ENCODE results near the gene PTPRK. TPM values are rescaled to one million over a fixed set of nuclear protein-coding genes. Genes with fewer than 3 reads are reported as not detected.

PTPRK gene
- total and polyA plus RNA-seq, 2 of the 8 experiments (the other 6 are each of a cell fraction or from before 2014, with no cell fraction given) = 11.4 to 47.3 TPM

DNA sequence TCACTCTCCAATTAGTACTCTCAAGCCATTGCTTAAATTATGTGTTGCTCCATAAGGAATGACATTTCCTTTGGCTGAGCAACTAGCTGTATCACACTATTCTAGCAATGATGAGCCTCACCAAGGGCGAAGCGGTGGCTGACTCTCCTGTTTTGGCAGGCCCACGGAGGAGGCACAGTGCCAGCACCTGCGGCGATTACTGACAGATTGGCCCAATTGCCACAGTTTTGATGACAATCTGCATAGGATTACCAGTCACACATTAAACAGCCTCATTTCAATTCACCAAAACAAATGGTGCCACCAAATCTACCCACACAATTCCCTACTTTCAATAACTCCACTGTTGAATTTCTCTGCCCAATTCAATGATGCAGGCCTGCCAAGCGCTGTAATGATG is 286.9 kb downstream of the PTPRK start (continued):
- TF ChIP-seq, protein P1, sequence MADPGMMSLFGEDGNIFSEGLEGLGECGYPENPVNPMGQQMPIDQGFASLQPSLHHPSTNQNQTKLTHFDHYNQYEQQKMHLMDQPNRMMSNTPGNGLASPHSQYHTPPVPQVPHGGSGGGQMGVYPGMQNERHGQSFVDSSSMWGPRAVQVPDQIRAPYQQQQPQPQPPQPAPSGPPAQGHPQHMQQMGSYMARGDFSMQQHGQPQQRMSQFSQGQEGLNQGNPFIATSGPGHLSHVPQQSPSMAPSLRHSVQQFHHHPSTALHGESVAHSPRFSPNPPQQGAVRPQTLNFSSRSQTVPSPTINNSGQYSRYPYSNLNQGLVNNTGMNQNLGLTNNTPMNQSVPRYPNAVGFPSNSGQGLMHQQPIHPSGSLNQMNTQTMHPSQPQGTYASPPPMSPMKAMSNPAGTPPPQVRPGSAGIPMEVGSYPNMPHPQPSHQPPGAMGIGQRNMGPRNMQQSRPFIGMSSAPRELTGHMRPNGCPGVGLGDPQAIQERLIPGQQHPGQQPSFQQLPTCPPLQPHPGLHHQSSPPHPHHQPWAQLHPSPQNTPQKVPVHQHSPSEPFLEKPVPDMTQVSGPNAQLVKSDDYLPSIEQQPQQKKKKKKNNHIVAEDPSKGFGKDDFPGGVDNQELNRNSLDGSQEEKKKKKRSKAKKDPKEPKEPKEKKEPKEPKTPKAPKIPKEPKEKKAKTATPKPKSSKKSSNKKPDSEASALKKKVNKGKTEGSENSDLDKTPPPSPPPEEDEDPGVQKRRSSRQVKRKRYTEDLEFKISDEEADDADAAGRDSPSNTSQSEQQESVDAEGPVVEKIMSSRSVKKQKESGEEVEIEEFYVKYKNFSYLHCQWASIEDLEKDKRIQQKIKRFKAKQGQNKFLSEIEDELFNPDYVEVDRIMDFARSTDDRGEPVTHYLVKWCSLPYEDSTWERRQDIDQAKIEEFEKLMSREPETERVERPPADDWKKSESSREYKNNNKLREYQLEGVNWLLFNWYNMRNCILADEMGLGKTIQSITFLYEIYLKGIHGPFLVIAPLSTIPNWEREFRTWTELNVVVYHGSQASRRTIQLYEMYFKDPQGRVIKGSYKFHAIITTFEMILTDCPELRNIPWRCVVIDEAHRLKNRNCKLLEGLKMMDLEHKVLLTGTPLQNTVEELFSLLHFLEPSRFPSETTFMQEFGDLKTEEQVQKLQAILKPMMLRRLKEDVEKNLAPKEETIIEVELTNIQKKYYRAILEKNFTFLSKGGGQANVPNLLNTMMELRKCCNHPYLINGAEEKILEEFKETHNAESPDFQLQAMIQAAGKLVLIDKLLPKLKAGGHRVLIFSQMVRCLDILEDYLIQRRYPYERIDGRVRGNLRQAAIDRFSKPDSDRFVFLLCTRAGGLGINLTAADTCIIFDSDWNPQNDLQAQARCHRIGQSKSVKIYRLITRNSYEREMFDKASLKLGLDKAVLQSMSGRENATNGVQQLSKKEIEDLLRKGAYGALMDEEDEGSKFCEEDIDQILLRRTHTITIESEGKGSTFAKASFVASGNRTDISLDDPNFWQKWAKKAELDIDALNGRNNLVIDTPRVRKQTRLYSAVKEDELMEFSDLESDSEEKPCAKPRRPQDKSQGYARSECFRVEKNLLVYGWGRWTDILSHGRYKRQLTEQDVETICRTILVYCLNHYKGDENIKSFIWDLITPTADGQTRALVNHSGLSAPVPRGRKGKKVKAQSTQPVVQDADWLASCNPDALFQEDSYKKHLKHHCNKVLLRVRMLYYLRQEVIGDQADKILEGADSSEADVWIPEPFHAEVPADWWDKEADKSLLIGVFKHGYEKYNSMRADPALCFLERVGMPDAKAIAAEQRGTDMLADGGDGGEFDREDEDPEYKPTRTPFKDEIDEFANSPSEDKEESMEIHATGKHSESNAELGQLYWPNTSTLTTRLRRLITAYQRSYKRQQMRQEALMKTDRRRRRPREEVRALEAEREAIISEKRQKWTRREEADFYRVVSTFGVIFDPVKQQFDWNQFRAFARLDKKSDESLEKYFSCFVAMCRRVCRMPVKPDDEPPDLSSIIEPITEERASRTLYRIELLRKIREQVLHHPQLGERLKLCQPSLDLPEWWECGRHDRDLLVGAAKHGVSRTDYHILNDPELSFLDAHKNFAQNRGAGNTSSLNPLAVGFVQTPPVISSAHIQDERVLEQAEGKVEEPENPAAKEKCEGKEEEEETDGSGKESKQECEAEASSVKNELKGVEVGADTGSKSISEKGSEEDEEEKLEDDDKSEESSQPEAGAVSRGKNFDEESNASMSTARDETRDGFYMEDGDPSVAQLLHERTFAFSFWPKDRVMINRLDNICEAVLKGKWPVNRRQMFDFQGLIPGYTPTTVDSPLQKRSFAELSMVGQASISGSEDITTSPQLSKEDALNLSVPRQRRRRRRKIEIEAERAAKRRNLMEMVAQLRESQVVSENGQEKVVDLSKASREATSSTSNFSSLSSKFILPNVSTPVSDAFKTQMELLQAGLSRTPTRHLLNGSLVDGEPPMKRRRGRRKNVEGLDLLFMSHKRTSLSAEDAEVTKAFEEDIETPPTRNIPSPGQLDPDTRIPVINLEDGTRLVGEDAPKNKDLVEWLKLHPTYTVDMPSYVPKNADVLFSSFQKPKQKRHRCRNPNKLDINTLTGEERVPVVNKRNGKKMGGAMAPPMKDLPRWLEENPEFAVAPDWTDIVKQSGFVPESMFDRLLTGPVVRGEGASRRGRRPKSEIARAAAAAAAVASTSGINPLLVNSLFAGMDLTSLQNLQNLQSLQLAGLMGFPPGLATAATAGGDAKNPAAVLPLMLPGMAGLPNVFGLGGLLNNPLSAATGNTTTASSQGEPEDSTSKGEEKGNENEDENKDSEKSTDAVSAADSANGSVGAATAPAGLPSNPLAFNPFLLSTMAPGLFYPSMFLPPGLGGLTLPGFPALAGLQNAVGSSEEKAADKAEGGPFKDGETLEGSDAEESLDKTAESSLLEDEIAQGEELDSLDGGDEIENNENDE (IDR thresholded peaks at IDR 0.05; ENCODE audit: insufficient replicate concordance, low read length) = no peak
- TF ChIP-seq GABPA (IDR thresholded peaks at IDR 0.05; ENCODE audit: borderline replicate concordance, insufficient read depth, low read length) (no peak), NRF1 (IDR thresholded peaks at IDR 0.05; ENCODE audit: low read depth, low read length) (no peak), SIX5 (IDR thresholded peaks at IDR 0.05; ENCODE audit: low read depth, low read length) (no peak), CBX8 (IDR thresholded peaks at IDR 0.05; ENCODE audit: borderline replicate concordance, low read depth, low read length) (no peak), CEBPB (IDR thresholded peaks at IDR 0.05; ENCODE audit: low read depth, low read length) (no peak), CHD1 (IDR thresholded peaks at IDR 0.05; ENCODE audit: low read depth, low read length) (no peak), SP4 (IDR thresholded peaks at IDR 0.05; ENCODE audit: low read length) (no peak), KDM5A (IDR thresholded peaks at IDR 0.05; ENCODE audit: low read length) (no peak)
